Measurements from ENCODE around the gene GALNT2.
A peak's percentile ranks its signal among the peaks of the same experiment; 100 is the strongest.

GALNT2 gene

DNA sequence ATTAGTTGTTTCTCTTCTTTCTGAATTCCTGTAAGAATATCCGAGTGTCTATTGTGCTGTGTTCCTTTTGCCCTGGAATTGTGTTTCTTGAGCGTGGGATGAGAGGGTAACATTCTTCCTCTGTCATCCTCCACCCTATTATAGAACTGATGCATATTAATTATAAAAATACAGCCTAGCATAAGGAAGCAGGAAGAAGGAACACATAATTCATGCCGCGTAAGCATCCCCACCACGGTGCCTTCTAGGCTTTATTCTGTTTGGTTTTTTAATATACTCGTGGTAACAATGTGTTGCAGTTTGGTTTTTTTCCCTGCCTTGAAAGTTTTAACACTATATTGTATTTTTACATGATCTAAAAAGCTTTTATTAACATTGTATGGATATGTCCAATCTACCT, 65.7 kb downstream of the GALNT2 start:
- H3K27ac ChIP-seq (ENCODE audit: low read length) = no peak overlapping the region
- H3K4me3 ChIP-seq (ENCODE audit: low read length in 2 of 2) = no peak overlapping the region
- no peak overlapping the region for H3K9ac ChIP-seq (ENCODE audit: low read length in 2 of 2)
- no peaks in the 10 kb centered on the region for H3K27me3 ChIP-seq (ENCODE audit: control insufficient read depth in 1 of 2, insufficient read depth in 2 of 2, low read length in 2 of 2)
- peaks cover 32% of the 10 kb centered on the region for H3K4me1 ChIP-seq (ENCODE audit: control insufficient read depth, insufficient read depth, low read length)
- no peaks in the 10 kb centered on the region for H3K36me3 ChIP-seq (ENCODE audit: control insufficient read depth in 2 of 2, insufficient read depth in 2 of 2, low read length in 2 of 2)
- H3K9me3 ChIP-seq (ENCODE audit: control insufficient read depth in 2 of 2, low read length in 2 of 2) = no peaks in the 10 kb centered on the region

- no peak overlapping the region for H3K4me3 ChIP-seq (ENCODE audit: low read length in 2 of 2)
- H3K9me3 ChIP-seq (ENCODE audit: control insufficient read depth in 2 of 2, low read length in 2 of 2) = no peaks in the 10 kb centered on the region
- no peaks in the 10 kb centered on the region for H3K36me3 ChIP-seq (ENCODE audit: control insufficient read depth in 2 of 2, insufficient read depth in 2 of 2, low read length in 2 of 2)
- no peaks in the 10 kb centered on the region for H3K27me3 ChIP-seq (ENCODE audit: control insufficient read depth in 1 of 2, insufficient read depth in 2 of 2, low read length in 2 of 2)
- peaks cover 42% of the 10 kb centered on the region for H3K4me1 ChIP-seq (ENCODE audit: control insufficient read depth, insufficient read depth, low read length)
- H3K9ac ChIP-seq (ENCODE audit: low read length in 2 of 2) = no peak overlapping the region
- H3K27ac ChIP-seq (ENCODE audit: low read length) = no peak overlapping the region
Measured at GRCh38 chr1:230135726-230136125, 68.7 kb downstream of the GALNT2 start.

GRCh38 chr1:230136453-230137336, 69.7 kb downstream of the GALNT2 start:
- no peaks in the 10 kb centered on the region for H3K27me3 ChIP-seq (ENCODE audit: control insufficient read depth in 1 of 2, insufficient read depth in 2 of 2, low read length in 2 of 2)
- H3K4me1 ChIP-seq (ENCODE audit: control insufficient read depth, insufficient read depth, low read length) = peaks cover 39% of the 10 kb centered on the region
- peak overlapping the region in 1 of 2 donors; percentile 13 for H3K9ac ChIP-seq (ENCODE audit: low read length in 2 of 2)
- peak overlapping the region; percentile 49 for H3K27ac ChIP-seq (ENCODE audit: low read length)
- no peaks in the 10 kb centered on the region for H3K9me3 ChIP-seq (ENCODE audit: control insufficient read depth in 2 of 2, low read length in 2 of 2)
- peak overlapping the region; percentile 44 to 60 for H3K4me3 ChIP-seq (ENCODE audit: low read length in 2 of 2)
- no peaks in the 10 kb centered on the region for H3K36me3 ChIP-seq (ENCODE audit: control insufficient read depth in 2 of 2, insufficient read depth in 2 of 2, low read length in 2 of 2)

- Histone ChIP-seq H3K4me1 (ENCODE audit: control insufficient read depth, insufficient read depth, low read length) (peaks cover 43% of the 10 kb centered on the region), H3K36me3 (ENCODE audit: control insufficient read depth in 2 of 2, insufficient read depth in 2 of 2, low read length in 2 of 2) (no peaks in the 10 kb centered on the region)
Measured at GRCh38 chr1:230137337-230137815, 70.3 kb downstream of the GALNT2 start.

GRCh38 chr1:230138561-230139239, 71.7 kb downstream of the GALNT2 start:
- Histone ChIP-seq H3K27ac (ENCODE audit: low read length) (no peak overlapping the region), H3K9me3 (ENCODE audit: control insufficient read depth in 2 of 2, low read length in 2 of 2) (no peaks in the 10 kb centered on the region), H3K27me3 (ENCODE audit: control insufficient read depth in 1 of 2, insufficient read depth in 2 of 2, low read length in 2 of 2) (no peaks in the 10 kb centered on the region), H3K36me3 (ENCODE audit: control insufficient read depth in 2 of 2, insufficient read depth in 2 of 2, low read length in 2 of 2) (no peaks in the 10 kb centered on the region), H3K4me3 (ENCODE audit: low read length in 2 of 2) (no peak overlapping the region), H3K4me1 (ENCODE audit: control insufficient read depth, insufficient read depth, low read length) (peaks cover 57% of the 10 kb centered on the region), H3K9ac (ENCODE audit: low read length in 2 of 2) (no peak overlapping the region)

More at GRCh38 chr1:230137337-230137815, 70.3 kb downstream of the GALNT2 start:
- Histone ChIP-seq H3K9ac (ENCODE audit: low read length in 2 of 2) (no peak overlapping the region), H3K9me3 (ENCODE audit: control insufficient read depth in 2 of 2, low read length in 2 of 2) (no peaks in the 10 kb centered on the region), H3K27me3 (ENCODE audit: control insufficient read depth in 1 of 2, insufficient read depth in 2 of 2, low read length in 2 of 2) (no peaks in the 10 kb centered on the region), H3K4me3 (ENCODE audit: low read length in 2 of 2) (peak overlapping the region; percentile 17 to 60), H3K27ac (ENCODE audit: low read length) (peak overlapping the region; percentile 49)

GRCh38 chr1:230139315-230139714, 72.3 kb downstream of the GALNT2 start:
- Histone ChIP-seq H3K36me3 (ENCODE audit: control insufficient read depth in 2 of 2, insufficient read depth in 2 of 2, low read length in 2 of 2) (no peaks in the 10 kb centered on the region), H3K27ac (ENCODE audit: low read length) (no peak overlapping the region), H3K9ac (ENCODE audit: low read length in 2 of 2) (no peak overlapping the region), H3K27me3 (ENCODE audit: control insufficient read depth in 1 of 2, insufficient read depth in 2 of 2, low read length in 2 of 2) (no peaks in the 10 kb centered on the region), H3K4me1 (ENCODE audit: control insufficient read depth, insufficient read depth, low read length) (peaks cover 62% of the 10 kb centered on the region), H3K9me3 (ENCODE audit: control insufficient read depth in 2 of 2, low read length in 2 of 2) (no peaks in the 10 kb centered on the region), H3K4me3 (ENCODE audit: low read length in 2 of 2) (no peak overlapping the region)

DNA sequence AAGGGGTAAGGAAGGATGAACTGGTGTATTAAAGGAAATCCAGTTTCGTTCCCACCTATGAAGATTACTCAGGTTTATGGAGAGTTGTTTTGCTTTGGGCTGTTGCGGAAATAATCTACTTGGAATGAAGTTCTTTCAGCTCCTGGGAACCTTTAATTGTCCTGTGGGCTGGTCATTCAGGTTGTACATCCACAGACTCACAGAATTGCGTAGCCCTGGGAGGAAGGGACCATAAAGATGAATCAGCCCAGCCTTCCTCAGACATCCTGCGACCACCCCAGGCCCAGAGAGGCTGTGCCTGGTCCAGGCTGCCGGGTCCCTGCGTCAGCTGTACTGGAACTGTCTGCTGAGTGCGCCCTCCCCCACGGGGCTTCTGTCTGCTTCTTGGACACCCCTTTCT, 72.7 kb downstream of the GALNT2 start:
- H3K36me3 ChIP-seq (ENCODE audit: control insufficient read depth in 2 of 2, insufficient read depth in 2 of 2, low read length in 2 of 2) = no peaks in the 10 kb centered on the region
- H3K27ac ChIP-seq (ENCODE audit: low read length) = no peak overlapping the region
- no peaks in the 10 kb centered on the region for H3K9me3 ChIP-seq (ENCODE audit: control insufficient read depth in 2 of 2, low read length in 2 of 2)
- H3K4me3 ChIP-seq (ENCODE audit: low read length in 2 of 2) = no peak overlapping the region
- H3K27me3 ChIP-seq (ENCODE audit: control insufficient read depth in 1 of 2, insufficient read depth in 2 of 2, low read length in 2 of 2) = no peaks in the 10 kb centered on the region
- no peak overlapping the region for H3K9ac ChIP-seq (ENCODE audit: low read length in 2 of 2)
- peaks cover 65% of the 10 kb centered on the region for H3K4me1 ChIP-seq (ENCODE audit: control insufficient read depth, insufficient read depth, low read length)

DNA sequence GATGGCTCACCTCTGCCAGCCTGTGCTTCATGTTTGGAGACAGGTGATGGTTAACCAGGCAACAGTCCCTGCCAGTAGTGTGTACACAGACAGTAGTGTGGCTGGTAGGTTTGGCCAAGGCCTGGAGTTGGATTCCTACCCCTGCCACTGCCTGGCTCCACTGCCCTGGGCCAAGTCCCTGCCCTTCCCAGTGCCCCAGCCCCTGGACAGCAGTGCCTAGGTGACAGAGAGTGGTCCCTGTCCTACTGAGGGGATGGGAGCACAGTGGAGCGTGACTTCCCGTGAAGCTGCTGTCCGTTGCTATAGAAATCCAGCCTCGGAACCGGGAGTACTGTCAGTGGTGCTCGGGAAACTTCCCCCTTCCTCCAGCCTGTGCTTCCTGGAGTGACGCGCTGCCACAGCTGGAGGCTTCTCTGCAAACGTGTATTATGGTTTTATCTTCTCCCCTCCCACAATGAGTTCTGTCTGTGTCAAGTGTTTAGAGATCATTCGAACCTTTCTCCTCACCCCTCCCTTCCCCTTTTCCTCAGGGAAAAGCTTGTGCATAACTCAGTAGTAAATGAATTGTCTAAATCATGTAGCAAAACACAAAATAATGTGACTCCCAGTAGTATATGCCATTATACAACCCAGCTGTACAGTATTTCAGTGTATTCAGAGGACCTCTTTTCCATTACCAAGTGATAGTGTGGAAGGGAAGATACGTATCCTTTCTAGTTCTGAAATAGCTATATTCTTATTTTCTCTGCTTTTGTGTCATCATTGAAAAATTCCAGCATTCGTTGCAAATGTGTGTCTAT, 73.4 kb downstream of the GALNT2 start:
- H3K4me3 ChIP-seq (ENCODE audit: low read length in 2 of 2) = peak overlapping the region in 1 of 2 donors; percentile 8
- no peaks in the 10 kb centered on the region for H3K36me3 ChIP-seq (ENCODE audit: control insufficient read depth in 2 of 2, insufficient read depth in 2 of 2, low read length in 2 of 2)
- H3K27me3 ChIP-seq (ENCODE audit: control insufficient read depth in 1 of 2, insufficient read depth in 2 of 2, low read length in 2 of 2) = no peaks in the 10 kb centered on the region
- no peak overlapping the region for H3K27ac ChIP-seq (ENCODE audit: low read length)
- H3K9me3 ChIP-seq (ENCODE audit: control insufficient read depth in 2 of 2, low read length in 2 of 2) = no peaks in the 10 kb centered on the region
- peaks cover 70% of the 10 kb centered on the region for H3K4me1 ChIP-seq (ENCODE audit: control insufficient read depth, insufficient read depth, low read length)
- H3K9ac ChIP-seq (ENCODE audit: low read length in 2 of 2) = no peak overlapping the region

DNA sequence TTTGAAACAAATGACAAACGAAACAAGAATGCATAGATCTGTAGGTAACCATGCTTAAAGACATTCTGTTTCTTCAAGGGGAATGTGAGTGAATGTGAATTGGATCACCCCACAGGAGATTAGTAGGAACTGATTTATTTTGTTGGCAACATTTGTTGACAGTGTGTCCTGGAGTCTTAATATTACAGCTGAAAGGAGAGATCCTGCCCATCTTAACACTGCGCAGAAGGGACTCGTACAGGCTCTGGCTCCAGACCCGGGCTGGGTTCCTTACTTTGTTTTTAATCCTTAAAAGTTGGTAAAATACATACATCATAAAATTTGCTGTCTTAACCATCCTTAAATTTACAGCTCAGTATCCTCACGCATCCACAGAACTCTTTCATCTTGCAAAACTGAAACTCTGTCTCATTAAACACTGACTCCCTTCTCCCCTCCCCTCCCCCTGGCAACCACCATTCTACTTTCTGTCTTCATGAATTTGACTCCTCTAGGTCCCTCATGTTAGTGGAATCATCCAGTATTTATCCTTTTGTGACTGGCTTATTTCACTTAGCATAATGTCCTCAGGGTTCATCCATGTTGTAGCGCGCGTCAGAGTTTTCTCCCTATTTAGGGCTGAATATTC, 74.1 kb downstream of the GALNT2 start:
- peaks cover 73% of the 10 kb centered on the region for H3K4me1 ChIP-seq (ENCODE audit: control insufficient read depth, insufficient read depth, low read length)
- H3K9me3 ChIP-seq (ENCODE audit: control insufficient read depth in 2 of 2, low read length in 2 of 2) = no peaks in the 10 kb centered on the region
- H3K36me3 ChIP-seq (ENCODE audit: control insufficient read depth in 2 of 2, insufficient read depth in 2 of 2, low read length in 2 of 2) = no peaks in the 10 kb centered on the region
- no peak overlapping the region for H3K4me3 ChIP-seq (ENCODE audit: low read length in 2 of 2)
- no peak overlapping the region for H3K27ac ChIP-seq (ENCODE audit: low read length)
- no peaks in the 10 kb centered on the region for H3K27me3 ChIP-seq (ENCODE audit: control insufficient read depth in 1 of 2, insufficient read depth in 2 of 2, low read length in 2 of 2)
- no peak overlapping the region for H3K9ac ChIP-seq (ENCODE audit: low read length in 2 of 2)

All from stomach smooth muscle (tissue), 2 donors.